OCI-LY7 (cell line): ENCODE results near the gene NUDCD3.

ENCODE experiments used
- CTCF ChIP-seq: fragments of 200-600 bp; sonication (generic); conservative IDR thresholded peaks from 2 replicates; pipeline ENCODE4 v1.5.1; 2014; ENCODE audit warnings: mild to moderate bottlenecking, antibody characterized with exemption, low read length, moderate library complexity, mixed read lengths
- EZH2phosphoT487 ChIP-seq: fragments of 200-600 bp; sonication (generic); IDR thresholded peaks from 2 replicates; pipeline ENCODE4 v1.6.1; 2018; ENCODE audit warnings: low read depth, borderline replicate concordance, mild to moderate bottlenecking, mixed run types, antibody characterized with exemption, low read length, moderate library complexity, mixed read lengths

DNA sequence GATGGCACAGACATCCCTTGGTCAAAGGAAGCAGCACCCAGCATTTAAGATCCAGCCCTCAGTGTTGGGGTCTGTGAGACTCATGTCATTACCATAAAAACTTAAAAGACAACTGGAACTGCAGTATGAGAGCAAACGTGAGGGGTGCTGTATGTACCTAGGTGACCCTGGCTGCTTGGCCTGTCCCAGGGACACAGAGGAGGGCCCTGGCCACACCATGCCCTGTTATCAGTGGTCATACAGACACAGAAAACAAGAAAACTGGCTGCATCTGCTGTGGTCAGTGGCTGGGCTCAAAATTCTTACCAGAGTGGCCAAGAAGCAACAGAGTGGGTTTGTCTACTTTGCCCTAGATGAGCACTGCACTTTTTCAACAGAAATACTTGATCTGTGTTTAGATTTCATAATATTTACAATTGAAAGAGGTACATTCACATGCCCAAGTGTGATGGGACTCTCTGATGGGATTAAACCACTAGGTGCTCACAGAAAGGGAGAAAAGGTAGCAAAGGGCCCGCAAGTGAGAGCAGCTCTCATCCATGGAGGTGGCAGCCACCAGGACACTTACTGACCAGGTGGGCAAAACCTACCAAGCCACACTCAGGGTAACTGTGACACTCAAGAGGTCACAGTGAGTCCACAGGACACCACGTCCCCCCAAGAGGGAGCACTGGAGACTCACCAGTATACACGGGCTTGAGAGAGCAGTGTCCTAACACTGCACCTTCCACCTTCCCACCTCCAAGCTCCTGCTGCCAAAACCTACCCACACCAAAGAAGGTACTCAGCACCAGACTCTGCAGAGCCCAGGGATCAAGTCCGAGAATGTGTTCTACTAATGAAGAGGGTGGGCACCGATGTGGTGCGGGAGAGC, 97.0 kb downstream of the NUDCD3 start:
- TF ChIP-seq CTCF, result no peak
- no peak for TF ChIP-seq EZH2phosphoT487
